Ascending aorta (tissue), 2 donors: ENCODE data around the gene KCNH3. TPM values are rescaled to one million over a fixed set of nuclear protein-coding genes. Genes with fewer than 3 reads are reported as not detected.
"Not testable (repeated sequence)": the region's sequence is repeated elsewhere in the genome, so short reads cannot be mapped to it uniquely, and the experiment has no call there.

ENCODE experiments used
- DNase-seq, 2 donors: peaks; one replicate each; pipeline ENCODE4 v3.0.0-alpha.2; 2019; ENCODE audit warnings: low spot score in 2 of 2
- H3K27ac ChIP-seq, 2 donors: fragments of 200-600 bp; sonication (generic); one replicate each; pipeline ENCODE4 v1.5.1; 2016 to 2017; ENCODE audit warnings: mild to moderate bottlenecking in 1 of 2
- H3K27me3 ChIP-seq: fragments of 200-600 bp; sonication (generic); one replicate; pipeline ENCODE4 v1.5.1; 2017
- H3K36me3 ChIP-seq, 2 donors: fragments of 200-600 bp; sonication (generic); one replicate each; pipeline ENCODE4 v1.5.1; 2016
- H3K4me1 ChIP-seq, 2 donors: fragments of 200-600 bp; sonication (generic); one replicate each; pipeline ENCODE4 v1.5.1; 2016 to 2017; ENCODE audit warnings: mild to moderate bottlenecking in 1 of 2
- H3K4me3 ChIP-seq, 2 donors: fragments of 200-600 bp; sonication (generic); one replicate each; pipeline ENCODE4 v1.5.1; 2016 to 2017; ENCODE audit warnings: mild to moderate bottlenecking in 1 of 2
- H3K9me3 ChIP-seq, 2 donors: fragments of 200-600 bp; sonication (generic); one replicate each; pipeline ENCODE4 v1.5.1; 2016
- CTCF ChIP-seq, 3 experiments: fragments of 200-600 bp in 2 of 3; fragments of 450-650 bp in 1 of 3; sonication (generic) in 2 of 3; IDR thresholded peaks; one replicate each; pipeline ENCODE4 v1.5.1; 2016 to 2019; ENCODE audit warnings: antibody characterized with exemption in 3 of 3, mild to moderate bottlenecking in 1 of 3, moderate library complexity in 1 of 3
- intact Hi-C: fragments of 100-400 bp; cut with DNase I; formaldehyde crosslinking; loops from one replicate; pipeline ENCODE4 v1.15.1; 2023
- total RNA-seq: library from RNA; depleted of rRNA; stranded (reverse); fragments of >200 nt; gene quantifications from one replicate; pipeline ENCODE4 v1.1.0, GENCODE V29; 2016

KCNH3 gene
- total RNA-seq, 1 donor from 2014 or later: not detected

GRCh38 chr12:49529414-49529813 lies 9.4 kb upstream of the KCNH3 start:
- no peaks in the 10 kb centered on the region for H3K27me3 ChIP-seq
- intact Hi-C loops: no loop called here
- no peak for TF ChIP-seq CTCF (IDR thresholded peaks at IDR 0.05)

GRCh38 chr12:49531745-49532144 lies 7.1 kb upstream of the KCNH3 start:
- Histone ChIP-seq H3K27me3 (no peaks in the 10 kb centered on the region), H3K36me3 (peaks cover 0 to 1% of the 10 kb centered on the region in 2 donors), H3K4me3 (no peak overlapping the region), H3K4me1 (no peaks in the 10 kb centered on the region), H3K27ac (no peak overlapping the region), H3K9me3 (no peaks in the 10 kb centered on the region)
- TF ChIP-seq CTCF (IDR thresholded peaks at IDR 0.05): no peak
- no peak for DNase-seq
- intact Hi-C loops: no loop called here

More at GRCh38 chr12:49529414-49529813, 9.4 kb upstream of the KCNH3 start:
- Histone ChIP-seq H3K4me3 (no peak overlapping the region), H3K27ac (no peak overlapping the region), H3K4me1 (no peaks in the 10 kb centered on the region), H3K36me3 (peaks cover 13 to 24% of the 10 kb centered on the region in 2 donors), H3K9me3 (no peaks in the 10 kb centered on the region)
- no peak for DNase-seq

- H3K4me1 ChIP-seq: peaks cover 0 to 5% of the 10 kb centered on the region in 2 donors
- DNase-seq: no peak
- TF ChIP-seq CTCF (IDR thresholded peaks at IDR 0.05): no peak
- no peak overlapping the region for H3K27ac ChIP-seq
- H3K4me3 ChIP-seq: no peak overlapping the region
- H3K27me3 ChIP-seq: peaks cover 1% of the 10 kb centered on the region
- H3K9me3 ChIP-seq: no peaks in the 10 kb centered on the region
- no peaks in the 10 kb centered on the region for H3K36me3 ChIP-seq
- intact Hi-C loops: no loop called here
Measured at GRCh38 chr12:49533331-49533730, 5.5 kb upstream of the KCNH3 start.

- H3K27me3 ChIP-seq, H3K4me1 ChIP-seq, H3K36me3 ChIP-seq, DNase-seq, H3K27ac ChIP-seq, intact Hi-C loops, H3K9me3 ChIP-seq, H3K4me3 ChIP-seq: not testable (repeated sequence)
Measured at GRCh38 chr12:49534122-49534521, 4.7 kb upstream of the KCNH3 start.

GRCh38 chr12:49534731-49535278 lies 4.0 kb upstream of the KCNH3 start:
- Histone ChIP-seq H3K4me3 (no peak overlapping the region), H3K27me3 (peaks cover 5% of the 10 kb centered on the region), H3K9me3 (no peaks in the 10 kb centered on the region), H3K27ac (no peak overlapping the region), H3K4me1 (peaks cover 0 to 9% of the 10 kb centered on the region in 2 donors), H3K36me3 (no peaks in the 10 kb centered on the region)
- no peak for TF ChIP-seq CTCF (IDR thresholded peaks at IDR 0.05)
- intact Hi-C loops: no loop called here
- no peak for DNase-seq

- H3K27me3 ChIP-seq: peaks cover 5% of the 10 kb centered on the region
Measured at GRCh38 chr12:49535921-49536525, 2.8 kb upstream of the KCNH3 start.

More at GRCh38 chr12:49535921-49536525, 2.8 kb upstream of the KCNH3 start:
- DNase-seq: no peak
- Histone ChIP-seq H3K27ac (no peak overlapping the region), H3K4me1 (peaks cover 0 to 9% of the 10 kb centered on the region in 2 donors), H3K9me3 (no peaks in the 10 kb centered on the region), H3K36me3 (no peaks in the 10 kb centered on the region), H3K4me3 (no peak overlapping the region)
- intact Hi-C loops: no loop called here
- TF ChIP-seq CTCF (IDR thresholded peaks at IDR 0.05): no peak
